HG03354 (cell line): ENCODE data around the gene TNNT2.

Source experiments
- ATAC-seq: cut with Tn5 transposase; IDR thresholded peaks from one replicate; pipeline ENCODE4 v1.9.1; 2021; ENCODE audit warnings: mild to moderate bottlenecking; ENCODE audit not compliant: unreplicated experiment, poor library complexity, severe bottlenecking

The TNNT2 gene

DNA sequence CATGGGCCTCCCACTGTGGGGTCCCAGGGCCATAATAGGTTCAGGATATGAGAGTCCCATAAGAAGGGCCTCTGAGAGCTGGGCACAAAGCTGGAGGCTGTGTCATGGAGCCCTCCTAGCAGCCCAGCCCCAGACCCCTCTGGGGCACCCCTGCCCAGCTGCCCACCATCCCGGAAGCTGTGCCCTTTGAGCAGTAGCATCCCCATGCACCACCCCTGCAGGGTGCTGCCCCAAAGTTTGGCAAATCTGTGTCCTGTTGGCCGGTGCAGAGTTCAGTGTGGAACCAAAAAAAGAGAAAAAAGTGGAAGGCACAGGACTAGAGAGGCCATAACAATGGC is 17.6 kb downstream of the TNNT2 start:
- no peak for ATAC-seq

DNA sequence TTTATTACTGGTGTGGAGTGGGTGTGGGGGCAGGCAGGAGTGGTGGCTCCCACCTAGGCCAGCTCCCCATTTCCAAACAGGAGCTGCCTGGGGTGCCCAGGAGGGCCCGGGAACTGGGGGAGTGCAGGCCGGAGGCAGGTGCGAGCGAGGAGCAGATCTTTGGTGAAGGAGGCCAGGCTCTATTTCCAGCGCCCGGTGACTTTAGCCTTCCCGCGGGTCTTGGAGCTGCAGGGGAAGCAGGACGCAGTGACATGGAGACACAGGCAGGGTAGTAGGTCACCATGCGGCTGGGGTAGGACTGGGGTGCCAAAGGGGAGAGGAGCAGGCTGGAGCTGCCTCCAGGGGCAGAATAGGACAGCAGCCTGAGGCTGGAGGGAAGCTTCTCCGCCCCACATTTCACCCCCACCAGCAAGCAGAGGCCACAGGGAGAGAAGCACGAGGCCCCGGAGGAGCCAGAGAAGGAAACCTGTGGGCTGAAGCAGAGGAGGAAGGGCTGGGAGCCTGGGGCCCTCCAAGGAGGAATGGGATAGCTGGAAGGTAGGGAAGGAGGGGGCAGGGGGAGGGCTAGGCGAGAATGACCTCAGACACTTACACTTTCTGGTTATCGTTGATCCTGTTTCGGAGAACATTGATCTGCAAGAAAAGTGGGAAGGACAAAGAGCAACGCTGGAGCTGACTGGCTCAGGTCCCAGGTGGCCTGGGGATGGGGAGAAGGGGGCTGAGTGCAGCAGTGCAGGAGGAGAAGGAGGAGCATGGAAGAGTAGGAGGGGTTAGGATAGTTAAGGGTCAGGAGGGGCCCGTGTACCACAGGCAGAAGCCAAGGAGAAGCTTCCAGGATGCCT is 18.2 kb downstream of the TNNT2 start:
- ATAC-seq, result no peak

DNA sequence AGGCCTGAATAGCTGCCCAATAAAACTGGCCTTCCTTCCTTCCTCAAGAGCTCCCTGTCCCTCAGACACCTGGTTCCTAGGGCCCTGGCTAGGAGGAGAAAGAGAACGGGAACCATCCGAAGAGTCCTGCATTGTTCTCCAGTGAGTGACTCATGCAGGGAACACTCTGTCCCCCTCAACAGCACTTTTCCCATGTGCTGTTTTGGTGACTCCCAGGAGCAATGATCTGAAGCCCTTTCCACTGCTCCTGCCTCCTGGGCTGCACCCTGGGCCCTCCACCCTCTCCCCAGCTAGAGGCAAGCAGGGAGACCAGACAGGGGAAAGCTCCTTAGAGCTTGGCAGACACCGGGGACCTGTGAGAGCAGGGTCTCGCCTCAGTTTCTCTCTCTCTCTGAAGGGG is 18.9 kb downstream of the TNNT2 start:
- ATAC-seq, result no peak

DNA sequence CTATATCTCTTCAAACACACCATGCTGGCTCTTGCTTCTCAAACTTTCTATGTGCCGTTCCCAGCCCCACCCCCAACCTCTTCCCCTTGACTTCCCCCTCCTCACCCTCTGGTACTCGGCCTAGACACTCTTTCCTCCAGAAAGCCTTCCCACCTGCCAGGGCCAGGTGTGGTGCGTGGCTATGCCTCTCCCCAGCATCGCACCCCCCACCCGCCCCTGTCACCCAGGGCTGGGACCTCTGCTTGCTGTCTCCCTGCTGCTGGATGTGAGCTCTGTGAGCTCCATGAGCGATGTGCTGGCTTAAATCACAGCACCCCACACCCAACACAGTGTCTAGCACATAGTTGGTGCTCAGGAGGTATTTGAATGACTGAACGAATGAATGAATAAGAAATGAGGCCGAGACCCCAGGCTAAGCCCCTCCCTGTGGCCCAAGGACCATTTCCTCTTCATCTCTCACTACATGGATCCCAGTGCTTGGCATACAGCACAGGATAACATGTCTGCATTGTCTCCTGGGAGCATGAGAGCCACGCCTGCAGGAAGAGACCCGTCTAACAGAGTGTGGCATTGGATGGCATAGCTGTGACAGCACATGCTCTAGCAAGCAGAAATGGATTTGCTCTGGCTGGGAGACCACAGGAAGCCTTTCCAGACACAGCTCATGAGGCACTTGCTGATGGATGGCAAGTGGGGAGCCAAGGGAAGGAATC is 19.7 kb downstream of the TNNT2 start:
- ATAC-seq, result no peak

DNA sequence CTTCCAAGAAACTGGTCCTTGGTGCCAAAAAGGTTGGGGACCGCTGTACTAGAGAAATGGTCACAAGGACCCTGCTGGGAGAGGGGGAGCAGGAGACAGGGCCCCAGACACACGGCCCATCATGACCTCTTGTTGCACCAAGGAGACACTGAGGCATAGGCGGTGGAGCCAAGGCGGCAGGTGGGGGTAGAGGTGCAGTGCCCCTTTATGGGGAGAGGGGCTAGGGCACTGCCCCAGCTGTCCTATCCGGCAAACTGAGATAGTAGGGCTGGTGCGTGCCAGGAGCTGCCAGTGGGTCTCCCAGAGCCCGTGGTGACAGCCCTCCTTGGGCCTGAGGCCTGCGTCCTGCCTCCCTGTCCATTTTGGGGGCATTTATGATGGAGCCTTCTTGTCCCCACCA is 20.3 kb downstream of the TNNT2 start:
- no peak for ATAC-seq

DNA sequence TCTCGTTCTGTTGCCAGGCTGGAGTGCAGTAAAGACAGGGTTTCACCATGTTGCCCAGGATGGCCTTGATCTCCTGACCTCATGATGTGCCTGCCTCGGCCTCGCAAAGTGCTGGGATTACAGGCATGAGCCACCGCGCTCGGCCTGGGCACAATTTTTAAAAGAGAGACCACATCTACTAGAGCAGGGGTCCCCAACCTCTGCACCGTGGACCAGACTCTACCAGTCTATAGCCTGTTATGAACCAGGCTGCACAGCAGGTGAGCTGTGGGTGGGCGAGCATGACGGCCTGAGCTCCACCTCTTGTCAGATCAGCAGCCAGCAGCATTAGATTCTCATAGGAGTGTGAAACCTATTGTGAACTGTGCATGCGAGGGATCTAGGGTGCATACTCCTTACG is 20.8 kb downstream of the TNNT2 start:
- ATAC-seq, result no peak

DNA sequence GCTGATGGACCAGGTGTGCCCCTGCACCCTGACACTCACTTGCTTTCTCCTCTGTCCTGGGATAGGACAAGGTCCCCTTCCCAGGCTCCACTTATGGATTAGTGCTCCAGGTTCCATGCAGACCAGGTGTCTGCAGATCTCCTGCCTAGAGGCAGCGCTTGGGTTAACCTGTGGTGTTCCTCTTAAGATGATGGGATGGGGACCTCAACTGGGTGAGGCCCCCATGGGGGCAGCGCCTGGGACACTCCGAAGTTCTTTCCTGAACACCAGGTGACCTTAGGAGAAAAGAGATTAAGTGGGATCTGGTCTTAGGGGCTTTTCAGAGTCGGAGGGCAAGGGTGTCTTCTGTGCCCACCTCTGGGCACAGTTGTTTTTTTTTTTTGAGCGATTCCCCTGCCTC is 21.2 kb downstream of the TNNT2 start:
- no peak for ATAC-seq

DNA sequence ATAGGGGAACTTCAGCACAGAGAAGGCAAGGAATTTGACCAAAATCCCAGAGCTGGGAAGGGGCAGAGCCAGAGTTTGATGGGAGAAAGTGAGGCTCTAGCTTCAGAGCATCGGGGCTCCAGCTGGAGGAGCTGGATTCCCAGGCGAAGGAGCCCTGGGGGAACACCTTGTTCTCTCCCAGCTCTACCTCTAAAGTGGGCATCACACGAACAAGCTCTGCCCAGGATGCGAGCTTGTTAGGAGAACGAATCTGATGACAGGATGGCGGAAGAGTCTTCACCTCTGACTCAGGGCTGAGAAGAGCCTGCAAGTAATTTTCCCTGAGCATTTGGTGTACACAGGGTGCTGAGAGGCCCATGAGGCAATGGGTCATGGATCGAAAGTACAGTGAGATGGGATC is 22.0 kb downstream of the TNNT2 start:
- no peak for ATAC-seq

DNA sequence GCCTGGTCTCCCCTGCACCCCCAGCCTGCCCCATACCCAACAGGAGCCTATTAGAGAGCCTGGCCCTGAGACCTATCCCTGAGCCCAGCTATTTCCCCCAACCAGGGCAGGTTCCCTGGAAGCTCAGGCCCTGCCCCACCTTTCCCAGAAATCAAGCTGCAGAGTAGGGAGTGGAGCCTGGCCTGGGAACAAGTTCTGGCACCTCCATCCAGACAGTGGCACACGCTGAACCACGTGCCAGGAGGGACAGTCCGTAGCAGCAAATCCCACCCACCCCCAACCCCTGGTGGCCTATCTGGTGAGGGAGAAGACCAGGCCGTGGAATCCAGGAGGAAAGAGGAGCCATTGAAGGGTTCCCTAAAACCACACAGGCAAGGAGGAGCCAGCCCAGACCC is 22.6 kb downstream of the TNNT2 start:
- no peak for ATAC-seq

DNA sequence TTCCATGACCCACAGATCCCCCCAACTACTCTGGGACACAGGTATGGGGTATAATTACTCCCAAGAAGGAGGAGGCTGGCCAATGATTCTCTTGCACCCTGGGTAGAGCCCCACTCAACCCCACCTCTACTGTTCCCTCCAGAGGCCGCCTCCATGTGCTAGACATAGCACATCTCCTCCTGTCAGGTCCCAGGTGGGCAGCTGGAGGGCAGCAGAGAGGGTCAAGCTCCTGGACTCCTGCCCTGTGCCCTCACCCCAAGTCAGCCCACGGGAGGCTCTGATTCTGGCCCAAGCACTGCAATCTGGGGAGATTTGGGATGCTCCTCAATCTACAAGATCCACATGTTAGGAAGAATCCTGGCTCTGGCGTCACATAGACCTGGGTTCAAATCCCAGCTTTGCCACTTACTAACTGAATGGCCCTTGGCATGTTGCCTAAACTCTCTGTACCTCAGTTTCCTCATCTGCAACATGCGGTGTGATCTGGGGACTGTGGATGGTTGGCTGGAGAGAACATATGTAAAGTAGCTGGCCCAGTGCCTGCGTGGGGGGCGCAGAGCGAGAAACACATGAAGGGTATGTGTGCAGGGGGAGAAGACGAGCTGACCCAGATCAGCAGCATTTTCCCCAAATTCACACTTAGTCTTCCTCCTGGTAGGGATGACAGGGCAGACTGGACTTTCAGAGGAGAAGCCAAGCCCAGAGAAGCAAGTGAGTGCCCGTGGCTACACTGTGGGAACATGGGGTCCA is 23.2 kb downstream of the TNNT2 start:
- ATAC-seq, result no peak

DNA sequence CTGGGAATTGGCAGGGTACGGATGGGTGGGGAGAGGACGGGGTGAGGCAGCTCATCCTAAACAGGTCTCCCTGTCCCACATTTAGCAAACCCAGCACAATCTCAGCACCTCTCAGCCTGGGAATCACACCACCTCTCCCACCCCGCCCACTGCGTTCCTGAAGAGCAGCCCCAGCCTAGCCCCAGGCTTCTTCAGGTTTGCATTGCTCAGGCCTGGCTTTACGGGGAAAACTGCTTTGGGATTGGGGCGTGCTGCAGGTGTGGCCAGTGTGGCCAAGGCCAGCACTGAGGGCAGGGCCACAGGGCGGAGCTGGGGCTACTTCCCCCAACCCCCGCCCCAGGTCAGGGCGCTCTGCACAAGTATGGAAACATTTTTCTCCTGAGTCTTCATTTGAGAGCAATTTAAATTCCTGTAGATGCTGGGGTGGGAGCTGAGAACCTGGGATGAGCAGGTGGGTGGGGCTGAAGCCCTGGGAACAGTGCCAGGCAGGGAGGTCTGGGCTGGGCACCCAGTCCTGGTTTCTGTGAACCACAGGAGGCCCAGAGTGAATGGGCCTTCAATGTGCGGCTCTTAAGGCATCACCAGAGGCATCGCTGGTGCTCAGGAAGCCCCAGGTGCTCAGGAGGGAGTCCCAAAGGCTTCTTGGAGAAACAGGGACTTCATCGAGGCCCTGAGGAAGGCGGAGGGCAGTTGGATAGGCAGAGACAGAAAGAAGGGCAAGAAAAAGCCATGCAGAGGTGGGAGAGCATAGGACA is 24.1 kb downstream of the TNNT2 start:
- ATAC-seq, result no peak

DNA sequence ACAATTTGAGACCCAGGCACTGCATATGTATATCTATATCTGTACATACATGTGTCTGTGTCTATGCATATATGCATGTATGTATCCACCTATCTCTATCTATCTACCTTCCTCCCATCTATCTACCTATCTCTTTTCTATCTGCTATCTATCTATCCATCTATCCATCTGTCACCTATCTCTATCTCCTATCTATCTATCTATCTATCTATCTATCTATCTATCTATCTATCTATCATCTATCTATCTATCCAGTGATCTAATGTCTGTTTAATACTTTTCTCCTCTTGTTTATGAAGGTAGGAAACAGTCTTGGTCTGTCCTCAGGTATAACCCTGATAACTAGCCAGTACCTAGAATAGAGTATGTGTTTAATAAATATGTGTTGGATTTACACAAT is 25.9 kb downstream of the TNNT2 start:
- no peak for ATAC-seq

DNA sequence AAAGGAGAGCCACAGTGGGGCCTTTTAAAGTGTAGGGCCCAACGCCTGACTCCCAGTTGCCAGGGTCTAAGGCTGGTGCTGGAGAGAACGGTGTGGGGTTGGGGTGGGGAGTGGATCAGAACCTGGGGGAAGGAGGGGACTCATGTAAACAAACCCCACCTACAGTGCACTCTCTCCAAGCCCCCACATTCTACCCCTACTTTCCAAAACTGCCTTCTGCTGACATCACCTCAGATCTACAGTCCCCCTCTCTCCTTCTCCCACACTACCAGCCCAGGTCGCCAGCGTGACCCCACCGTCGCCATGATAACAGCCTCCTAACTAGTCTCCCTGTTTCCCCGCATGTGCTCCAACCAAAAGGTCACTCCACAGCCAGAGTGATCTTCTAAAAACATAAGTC is 26.6 kb downstream of the TNNT2 start:
- ATAC-seq, result no peak

DNA sequence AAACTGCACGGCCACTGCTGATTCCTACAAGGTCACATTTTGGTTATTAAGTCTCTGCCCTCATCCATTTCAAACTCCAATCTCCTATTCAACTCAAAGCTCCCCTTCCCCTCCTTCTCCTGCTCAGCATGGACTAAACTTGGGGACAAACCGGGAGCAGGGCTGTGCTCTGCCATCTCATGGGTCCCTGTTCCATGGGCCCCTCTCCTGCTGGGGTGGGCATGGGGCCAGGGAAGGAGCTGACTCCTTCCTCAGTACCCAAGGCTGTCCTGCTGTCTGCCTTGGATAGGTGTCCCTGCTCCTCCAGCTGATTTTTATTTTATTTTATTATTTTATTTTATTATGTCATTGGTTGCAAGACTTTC is 27.1 kb downstream of the TNNT2 start:
- ATAC-seq, result no peak

DNA sequence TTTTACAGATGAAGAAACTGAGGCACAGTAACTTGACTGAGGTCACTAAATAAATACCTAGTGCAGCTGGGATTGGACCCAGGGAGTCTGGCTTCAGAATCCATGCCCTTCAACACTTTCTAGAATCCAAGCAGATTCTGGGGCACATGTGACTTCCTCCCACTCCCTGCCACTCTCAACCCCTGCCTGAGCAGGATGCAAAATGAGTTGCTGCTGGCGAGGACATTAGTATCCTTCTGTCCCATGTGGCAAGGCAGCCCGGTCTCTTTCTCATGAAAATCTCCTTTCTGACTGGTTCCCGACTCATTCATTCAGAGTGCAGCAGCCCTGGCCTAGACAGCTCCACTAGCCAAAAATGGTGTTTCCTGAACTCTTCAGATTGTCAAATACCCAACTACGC is 28.4 kb downstream of the TNNT2 start:
- ATAC-seq, result no peak

DNA sequence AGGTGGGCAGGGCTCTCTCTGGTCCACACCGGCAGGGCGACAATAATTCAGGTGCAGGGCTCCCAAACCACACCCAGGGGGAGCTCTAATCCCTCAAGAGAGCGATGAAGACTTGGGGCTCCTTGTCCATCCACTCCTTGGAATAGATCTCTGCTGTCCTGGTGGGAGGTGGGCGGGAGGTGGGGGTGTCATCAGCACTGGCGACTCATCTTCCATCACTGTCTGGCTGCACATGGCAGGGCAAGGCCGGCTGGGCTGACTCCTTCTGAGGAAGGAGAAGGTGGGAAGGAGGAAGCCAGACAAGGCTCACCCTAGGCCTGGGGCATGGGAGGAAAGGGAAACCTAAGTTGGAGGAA is 29.3 kb downstream of the TNNT2 start:
- no peak for ATAC-seq

DNA sequence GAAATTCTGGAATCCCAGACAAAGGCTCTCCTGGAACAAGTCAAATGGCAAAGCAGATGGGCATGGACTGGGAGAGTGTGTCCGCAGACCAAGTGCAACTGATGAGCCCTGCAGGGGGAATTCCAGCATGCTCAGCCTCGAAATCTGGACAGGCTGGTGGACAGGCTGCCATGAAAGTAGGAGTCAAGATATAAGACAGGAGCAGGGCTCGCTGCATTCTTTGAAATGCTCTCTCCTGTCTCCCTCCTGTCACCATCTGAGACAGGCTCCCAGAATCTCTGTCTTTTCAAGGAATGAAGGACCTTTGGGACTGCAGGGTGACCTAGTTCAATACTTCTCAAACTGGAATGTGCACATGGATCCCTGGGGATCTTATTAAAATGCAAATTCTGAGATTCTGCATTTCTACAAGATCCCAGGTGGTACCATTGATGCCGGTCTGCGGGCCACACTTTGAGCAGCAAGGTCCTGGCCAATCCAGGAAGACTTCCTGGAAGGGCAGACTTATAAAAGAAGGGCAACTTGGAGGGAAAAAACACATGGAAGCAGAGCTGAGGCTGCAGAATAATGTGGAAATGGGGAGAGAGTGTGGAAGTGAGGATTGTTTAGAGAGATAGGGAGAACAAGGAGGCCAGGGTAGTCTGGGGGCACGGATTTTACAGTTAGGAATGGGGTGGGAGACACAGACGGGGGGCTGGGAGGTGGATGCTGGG is 29.8 kb downstream of the TNNT2 start:
- ATAC-seq, result no peak

DNA sequence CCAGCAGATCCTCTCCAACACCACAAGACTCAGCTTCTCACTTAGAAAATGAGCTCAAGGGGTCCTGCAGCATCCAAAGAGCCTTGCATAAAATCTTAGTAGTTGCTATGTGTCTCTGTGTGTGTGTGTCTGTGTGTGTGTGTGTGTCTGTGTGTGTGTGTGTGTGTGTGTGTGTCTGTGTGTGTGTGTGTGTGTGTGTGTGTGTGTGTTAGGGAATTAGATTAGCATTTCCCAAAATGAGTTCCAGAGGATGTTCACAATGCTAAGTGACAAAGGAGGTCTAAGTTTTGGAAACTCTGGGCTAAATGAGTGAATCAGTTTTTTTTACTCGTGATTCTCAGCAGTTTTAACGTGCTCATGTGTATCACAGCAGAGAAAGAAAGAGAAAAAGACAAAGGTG is 30.5 kb downstream of the TNNT2 start:
- ATAC-seq, result no peak

DNA sequence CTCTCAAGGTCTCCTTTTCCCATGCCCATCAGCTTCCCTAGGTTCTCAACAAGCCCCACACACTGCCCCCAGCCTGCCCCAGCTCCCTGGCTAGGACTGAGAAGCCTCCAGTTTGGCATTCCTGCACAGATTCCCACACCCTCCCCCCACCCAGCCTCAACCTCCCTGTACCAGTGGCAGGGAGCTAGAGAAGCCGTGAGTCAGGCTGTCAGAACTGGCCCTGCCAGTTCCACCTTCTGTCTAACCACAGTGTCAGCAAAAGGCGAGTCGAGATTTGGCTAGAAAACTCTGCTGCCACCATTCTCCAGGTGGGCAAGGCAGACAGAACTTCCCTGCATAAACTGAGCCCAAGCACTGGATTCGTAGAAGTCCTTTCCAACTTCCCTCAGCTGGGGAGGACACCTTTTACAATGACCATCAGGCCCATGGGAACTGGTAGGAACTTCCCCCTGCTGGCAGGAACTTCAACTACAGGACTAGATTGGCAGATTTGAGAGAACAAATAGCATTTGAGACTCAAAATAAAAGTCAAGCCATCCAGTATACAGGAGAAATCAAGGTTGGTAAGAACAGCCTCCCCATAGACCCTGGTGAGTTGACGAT is 31.0 kb downstream of the TNNT2 start:
- ATAC-seq, result no peak

DNA sequence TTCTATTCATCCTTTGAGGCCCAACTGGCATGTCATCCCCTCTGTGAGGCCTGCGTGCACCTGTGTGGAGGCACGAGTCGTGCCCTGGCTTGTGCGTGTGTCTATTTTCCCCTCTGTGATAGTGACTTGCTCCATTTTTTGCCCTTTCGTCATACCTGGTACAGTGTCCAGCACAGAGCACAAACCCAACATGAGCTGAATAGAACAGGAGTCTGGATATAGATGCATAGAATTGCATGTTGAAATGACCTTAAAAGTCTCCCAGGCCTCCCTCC is 32.5 kb downstream of the TNNT2 start:
- no peak for ATAC-seq
